IMR-90 (cell line): Measurements from ENCODE around the gene AZGP1. TPM values are rescaled to one million over a fixed set of nuclear protein-coding genes. Genes with fewer than 3 reads are reported as not detected.
"Not testable (repeated sequence)": the region's sequence is repeated elsewhere in the genome, so short reads cannot be mapped to it uniquely, and the experiment has no call there.

Experiments
- ATAC-seq: fragments of 200-7000 bp; cut with Tn5 transposase; 2 replicates; pipeline ENCODE4 v1.9.1; 2020; ENCODE audit warnings: low read depth, mild to moderate bottlenecking, moderate library complexity
- BruUV-seq: library from RNA; stranded (reverse); fragments of 400-500 nt; replicated peaks from 2 replicates; lab custom pipeline; 2021; lab: Mats Ljungman, UMichigan
- CTCF ChIA-PET: fragments of 300-600 bp; formaldehyde crosslinking; extraction: SDS; loops from one replicate; lab custom pipeline; 2021; ENCODE audit warnings: antibody characterized with exemption; lab: Yijun Ruan, JAX
- POLR2A ChIA-PET: fragments of 300-600 bp; sonication (Branson Sonifier 250); formaldehyde crosslinking; loops from one replicate; lab custom pipeline; 2022; ENCODE audit warnings: antibody characterized with exemption; ENCODE audit not compliant: unreplicated experiment; lab: Charles Lee
- DNase-seq: peaks from one replicate; pipeline ENCODE4 v3.0.0; 2013
- H2AFZ ChIP-seq: replicated peaks from 2 replicates; pipeline ENCODE3; 2013; ENCODE audit warnings: low read length, mild to moderate bottlenecking; ENCODE audit not compliant: poor library complexity
- H2AK5ac ChIP-seq: 2 replicates; pipeline ENCODE4 v1.6.1; 2013; ENCODE audit warnings: low read depth, low read length, inconsistent platforms
- H2AK9ac ChIP-seq: replicated peaks from 2 replicates; pipeline ENCODE3; 2013; ENCODE audit warnings: mild to moderate bottlenecking, low read depth, low read length, moderate library complexity; ENCODE audit not compliant: poor library complexity
- H2BK120ac ChIP-seq: 2 replicates; pipeline ENCODE4 v1.6.1; 2013; ENCODE audit warnings: low read depth, low read length, inconsistent platforms
- H2BK15ac ChIP-seq: 3 replicates; pipeline ENCODE4 v1.6.1; 2013; ENCODE audit warnings: low read depth, low read length, inconsistent platforms
- H2BK20ac ChIP-seq: 2 replicates; pipeline ENCODE4 v1.6.1; 2013; ENCODE audit warnings: low read depth, mild to moderate bottlenecking, inconsistent platforms, low read length, moderate library complexity
- H2BK5ac ChIP-seq: 2 replicates; pipeline ENCODE4 v1.6.1; 2013; ENCODE audit warnings: mild to moderate bottlenecking, low read depth, low read length, inconsistent platforms; ENCODE audit not compliant: poor library complexity, severe bottlenecking
- H3K14ac ChIP-seq: replicated peaks from 2 replicates; pipeline ENCODE4 v1.6.1; 2013; ENCODE audit warnings: low read depth, low read length, inconsistent platforms
- H3K18ac ChIP-seq: 2 replicates; pipeline ENCODE4 v1.6.1; 2013; ENCODE audit warnings: low read depth, low read length, control low read depth
- H3K23ac ChIP-seq: 2 replicates; pipeline ENCODE4 v1.6.1; 2013; ENCODE audit warnings: low read depth, low read length, inconsistent platforms
- H3K27ac ChIP-seq: 2 replicates; pipeline ENCODE4 v1.5.1; 2013; ENCODE audit warnings: mild to moderate bottlenecking, control low read depth, low read length; ENCODE audit not compliant: insufficient read depth
- H3K27me3 ChIP-seq: 2 replicates; pipeline ENCODE4 v1.6.1; 2013; ENCODE audit warnings: low read length; ENCODE audit not compliant: control insufficient read depth, insufficient read depth
- H3K36me3 ChIP-seq: 2 replicates; pipeline ENCODE4 v1.6.1; 2013; ENCODE audit warnings: low read length, mixed read lengths; ENCODE audit not compliant: control insufficient read depth, insufficient read depth
- H3K4ac ChIP-seq: 2 replicates; pipeline ENCODE4 v1.6.1; 2013; ENCODE audit warnings: low read depth, low read length, inconsistent platforms
- H3K4me1 ChIP-seq: 2 replicates; pipeline ENCODE4 v1.6.1; 2013; ENCODE audit warnings: low read length, mixed read lengths; ENCODE audit not compliant: control insufficient read depth, insufficient read depth
- H3K4me2 ChIP-seq: 2 replicates; pipeline ENCODE4 v1.6.1; 2013; ENCODE audit warnings: low read depth, mild to moderate bottlenecking, control low read depth, low read length, moderate library complexity
- H3K4me3 ChIP-seq: 2 replicates; pipeline ENCODE4 v1.5.1; 2013; ENCODE audit warnings: low read depth, mild to moderate bottlenecking, control low read depth, low read length, moderate library complexity; ENCODE audit not compliant: insufficient read depth
- H3K56ac ChIP-seq: 2 replicates; pipeline ENCODE4 v1.6.1; 2013; ENCODE audit warnings: low read length, inconsistent platforms; ENCODE audit not compliant: insufficient read depth; ENCODE audit errors: extremely low read depth
- H3K79me1 ChIP-seq, 2 experiments: 2 replicates each; pipeline ENCODE4 v1.6.1; 2013; ENCODE audit warnings: low read length in 2 of 2, inconsistent platforms in 1 of 2, low read depth in 1 of 2
- H3K9ac ChIP-seq: 2 replicates; pipeline ENCODE4 v1.6.1; 2013; ENCODE audit warnings: low read depth, low read length, control low read depth
- H3K9me1 ChIP-seq: 2 replicates; pipeline ENCODE4 v1.6.1; 2013; ENCODE audit warnings: low read length, inconsistent platforms; ENCODE audit not compliant: insufficient read depth
- H3K9me3 ChIP-seq: 2 replicates; pipeline ENCODE4 v1.6.1; 2013; ENCODE audit warnings: low read length; ENCODE audit not compliant: control insufficient read depth, insufficient read depth
- H4K20me1 ChIP-seq: 2 replicates; pipeline ENCODE4 v1.6.1; 2013; ENCODE audit warnings: low read length, inconsistent platforms; ENCODE audit not compliant: insufficient read depth
- H4K5ac ChIP-seq: 2 replicates; pipeline ENCODE4 v1.6.1; 2013; ENCODE audit warnings: mild to moderate bottlenecking, low read depth, low read length, control low read depth
- H4K8ac ChIP-seq, 2 experiments: 2 replicates each; pipeline ENCODE4 v1.6.1; 2013; ENCODE audit warnings: low read depth in 2 of 2, low read length in 2 of 2, control low read depth in 1 of 2, inconsistent platforms in 1 of 2
- H4K91ac ChIP-seq: 2 replicates; pipeline ENCODE4 v1.6.1; 2013; ENCODE audit warnings: low read depth, low read length, inconsistent platforms; ENCODE audit not compliant: insufficient read depth
- CEBPB ChIP-seq: IDR thresholded peaks from 2 replicates; pipeline ENCODE4 v1.6.1; 2012; ENCODE audit warnings: low read depth, low read length, improper control_type of control experiment
- WGBS, 2 experiments: methylation state at CpG; one replicate each; pipeline versions ENCODE4 v1.1.5 to v1.1.7; 2013; ENCODE audit warnings: missing lambda C conversion rate in 2 of 2; ENCODE audit not compliant: insufficient read length in 1 of 2; ENCODE audit errors: extremely low coverage in 2 of 2; 5-methylcytosine and 5-hydroxymethylcytosine counted together
- dilution Hi-C: fragments of 300-500 bp; cut with HindIII; formaldehyde crosslinking; loops from one replicate; pipeline ENCODE4 v1.14.3; 2018; ENCODE audit warnings: low sequenced_read_pairs; ENCODE audit not compliant: unreplicated experiment
- in situ Hi-C: fragments of 300-500 bp; cut with MboI; formaldehyde crosslinking; loops from 3 replicates; pipeline ENCODE4 v1.14.3; 2019; ENCODE audit warnings: low sequenced_read_pairs, inconsistent platforms, mixed read lengths
- intact Hi-C: fragments of 100-400 bp; cut with micrococcal nuclease; formaldehyde crosslinking; loops from 2 replicates; pipeline ENCODE4 v1.10.0; 2022
- polyA plus RNA-seq, 3 experiments: library from polyadenylated mRNA; depleted of rRNA; stranded (reverse); fragments of >200 nt; gene quantifications; 2 replicates each; pipeline ENCODE4 v1.2.3, GENCODE V29; 2012; ENCODE audit warnings: low replicate concordance in 1 of 3
- total RNA-seq: library from RNA; depleted of rRNA; stranded (reverse); fragments of >200 nt; gene quantifications from 2 replicates; pipeline ENCODE4 v1.2.3, GENCODE V29; 2012

The AZGP1 gene
- total and polyA plus RNA-seq, 2 of the 4 experiments (the other 2 are of a cell fraction) = not detected

GRCh38 chr7:100013328-100013676 lies 37.5 kb upstream of the AZGP1 start:
- H2AFZ ChIP-seq = no peak overlapping the region
- no CpG with 5 or more reads among the region's 3 CpGs for whole genome bisulfite sequencing, 2 experiments
- H3K18ac ChIP-seq = no peak overlapping the region
- no peak overlapping the region for H2AK9ac ChIP-seq
- H3K4me2 ChIP-seq = no peak overlapping the region
- no peak overlapping the region for H3K14ac ChIP-seq
- no peak overlapping the region for H4K91ac ChIP-seq
- peaks cover 2% of the 10 kb centered on the region; the same call in 1 of the 2 replicates for H3K4me1 ChIP-seq
- ChIA-PET POLR2A (no interaction called here), CTCF (no interaction called here)
- H2BK5ac ChIP-seq = no peak overlapping the region
- no peak overlapping the region for H4K5ac ChIP-seq
- H3K36me3 ChIP-seq = no peaks in the 10 kb centered on the region; the same call in 1 of the 2 replicates
- no peak overlapping the region for H2BK120ac ChIP-seq
- H2BK20ac ChIP-seq = no peak overlapping the region
- H4K8ac ChIP-seq = no peak overlapping the region
- no peak overlapping the region for H3K27ac ChIP-seq
- no TSS peak for BruUV-seq
- ATAC-seq = no peak
- no peak for TF ChIP-seq CEBPB
- in situ Hi-C loops (no loop called here), dilution Hi-C loops (no loop called here), intact Hi-C loops (no loop called here)
- H3K23ac ChIP-seq = no peak overlapping the region
- peaks cover 0 to 25% of the 10 kb centered on the region in 2 experiments; a peak in 3 of 4 replicates for H3K79me1 ChIP-seq
- no peak for DNase-seq
- H4K20me1 ChIP-seq = peaks cover 22% of the 10 kb centered on the region
- no peaks in the 10 kb centered on the region for H3K9me3 ChIP-seq
- H3K4ac ChIP-seq = no peak overlapping the region
- H3K9me1 ChIP-seq = peaks cover 6% of the 10 kb centered on the region; the same call in 1 of the 2 replicates
- H3K4me3 ChIP-seq = no peak overlapping the region
- H3K9ac ChIP-seq = no peak overlapping the region
- H2BK15ac ChIP-seq = no peak overlapping the region
- no peak overlapping the region for H2AK5ac ChIP-seq
- no peak overlapping the region for H3K56ac ChIP-seq
- peaks cover 8% of the 10 kb centered on the region for H3K27me3 ChIP-seq

GRCh38 chr7:100012385-100013327 lies 36.8 kb upstream of the AZGP1 start:
- H3K9ac ChIP-seq, H3K27ac ChIP-seq, H3K14ac ChIP-seq, H3K4me3 ChIP-seq, H2BK5ac ChIP-seq, DNase-seq, H2BK120ac ChIP-seq, H3K9me1 ChIP-seq, H3K56ac ChIP-seq, H3K4me2 ChIP-seq, intact Hi-C loops, H3K36me3 ChIP-seq, H3K18ac ChIP-seq, H4K8ac ChIP-seq, CTCF ChIA-PET, BruUV-seq, H3K9me3 ChIP-seq, H2AFZ ChIP-seq, H4K91ac ChIP-seq, H3K4me1 ChIP-seq, dilution Hi-C loops, H3K4ac ChIP-seq, H3K23ac ChIP-seq, H2AK5ac ChIP-seq, H2BK15ac ChIP-seq, in situ Hi-C loops, H4K5ac ChIP-seq, H2BK20ac ChIP-seq, ATAC-seq, H2AK9ac ChIP-seq: not testable (repeated sequence)
- peaks cover 17% of the 10 kb centered on the region for H4K20me1 ChIP-seq
- H3K27me3 ChIP-seq = peaks cover 11% of the 10 kb centered on the region
- 79% methylated on average over 3 of the region's 14 CpGs; no CpG with 5 or more reads in 1 of the 2 experiments for WGBS, 2 experiments
- H3K79me1 ChIP-seq = peaks cover 0 to 19% of the 10 kb centered on the region in 2 experiments; a peak in 3 of 4 replicates
- POLR2A ChIA-PET = interaction anchor here (0.6 kb wide), 1 partner anchor 40 kb away, joined by 3 read pairs; no protein-coding TSS in a partner anchor
